ENCODE data around the gene UBALD2. TPM values are rescaled to one million over a fixed set of nuclear protein-coding genes. Genes with fewer than 3 reads are reported as not detected.
"Not testable (repeated sequence)": the region's sequence is repeated elsewhere in the genome, so short reads cannot be mapped to it uniquely, and the experiment has no call there.

The UBALD2 gene
- total and polyA plus RNA-seq, 2 donors (not counting 3 experiments of a cell fraction or from before 2014, with no cell fraction given) = 46.9 to 70.9 TPM

DNA sequence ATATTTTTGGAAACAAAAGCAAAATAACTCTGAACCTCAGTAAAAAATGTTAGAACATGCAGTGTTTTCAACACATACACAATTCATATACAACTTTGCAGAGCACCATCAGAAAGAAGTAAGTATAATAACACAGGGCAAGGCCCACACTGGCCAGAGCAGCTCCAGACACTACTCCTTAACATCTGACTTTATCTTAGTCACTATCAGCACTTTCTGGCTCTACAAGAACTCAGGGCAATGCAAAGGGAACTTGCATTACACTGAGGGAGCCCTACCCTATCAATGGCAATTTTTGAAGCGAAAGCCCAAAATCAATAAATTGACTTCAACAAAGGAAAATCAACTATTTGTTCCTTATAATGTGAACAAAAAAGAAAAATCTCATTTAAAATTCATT lies 41.3 kb upstream of the UBALD2 start:
- Histone ChIP-seq H3K4me3 (replicated peaks in 1 of 3; ENCODE audit: insufficient read depth in 1 of 3, low read depth in 1 of 3, low read length in 3 of 3) (no peak overlapping the region), H3K9me1 (replicated peaks; ENCODE audit: control insufficient read depth, extremely low read depth, insufficient read depth, low read length) (no peaks in the 10 kb centered on the region), H3K9me3 (replicated peaks; ENCODE audit: control insufficient read depth, insufficient read depth, low read length) (no peaks in the 10 kb centered on the region), H3K9ac (replicated peaks; ENCODE audit: extremely low read depth, insufficient read depth, low read length) (no peak overlapping the region), H3K27me3 (ENCODE audit: control insufficient read depth in 2 of 2, insufficient read depth in 2 of 2, low read length in 2 of 2) (peaks cover 3 to 5% of the 10 kb centered on the region in 2 experiments), H2AFZ (ENCODE audit: low read depth, low read length) (no peak overlapping the region), H3K36me3 (ENCODE audit: control insufficient read depth in 2 of 2, extremely low read depth in 1 of 2, insufficient read depth in 2 of 2, low read length in 2 of 2) (no peaks in the 10 kb centered on the region), H3K79me2 (ENCODE audit: control insufficient read depth, insufficient read depth, low read length) (no peaks in the 10 kb centered on the region), H3K27ac (ENCODE audit: insufficient read depth, low read depth, low read length) (no peak overlapping the region), H4K20me1 (replicated peaks; ENCODE audit: control insufficient read depth, extremely low read depth, insufficient read depth, low read length) (no peaks in the 10 kb centered on the region), H3K4me1 (ENCODE audit: control insufficient read depth, extremely low read depth, insufficient read depth, low read length) (no peaks in the 10 kb centered on the region), H3K4me2 (ENCODE audit: insufficient read depth, low read length) (no peak overlapping the region)
- no peak for FAIRE-seq
- intact Hi-C loops (cut with micrococcal nuclease) = no loop called here
- DNase-seq (ENCODE audit: low read depth, low spot score) = no peak
- TF ChIP-seq GATA2 (IDR thresholded peaks at IDR 0.05; ENCODE audit: insufficient read depth, insufficient read length, low read depth, low read length) = no peak
- TF ChIP-seq CTCF (IDR thresholded peaks at IDR 0.05; ENCODE audit: extremely low read depth in 1 of 2, insufficient read depth in 1 of 2, low read depth in 1 of 2, low read length in 2 of 2) = no peak
- no peak for TF ChIP-seq POLR2A (IDR thresholded peaks at IDR 0.05; ENCODE audit: low read depth, low read length)
- TF ChIP-seq MYC (IDR thresholded peaks at IDR 0.05; ENCODE audit: low read depth, low read length) = no peak
- TF ChIP-seq EZH2 (IDR thresholded peaks at IDR 0.05; ENCODE audit: borderline replicate concordance, low read depth, low read length, severe bottlenecking) = no peak
- no peak for TF ChIP-seq POLR2AphosphoS5 (IDR thresholded peaks at IDR 0.05; ENCODE audit: insufficient read depth, low read depth, low read length)
- TF ChIP-seq FOS (IDR thresholded peaks at IDR 0.05; ENCODE audit: borderline replicate concordance, insufficient read depth, low read length) = no peak
- no peak for TF ChIP-seq JUN (IDR thresholded peaks at IDR 0.05; ENCODE audit: borderline replicate concordance, insufficient read depth, insufficient read length, low read depth)
- TF ChIP-seq MAX (IDR thresholded peaks at IDR 0.05; ENCODE audit: insufficient read depth, insufficient read length) = no peak
- ChIA-PET POLR2A (no interaction called here), CTCF (interaction anchor here (0.8 to 1.0 kb wide), 2 partner anchors 12 to 56 kb away, joined by 3 read pairs; no protein-coding TSS in a partner anchor)
- BruUV-seq (replicated peaks) = no TSS peak
- dilution Hi-C loops (cut with MboI; ENCODE audit: extremely low pct_ligation_motif_present, low sequenced_read_pairs) = loop anchor here (25.0 kb wide), 1 partner anchor 213 kb away; no protein-coding TSS in a partner anchor

- H3K36me3 ChIP-seq (ENCODE audit: control insufficient read depth in 2 of 2, extremely low read depth in 1 of 2, insufficient read depth in 2 of 2, low read length in 2 of 2); FAIRE-seq; H3K4me3 ChIP-seq (replicated peaks in 1 of 3; ENCODE audit: insufficient read depth in 1 of 3, low read depth in 1 of 3, low read length in 3 of 3); H3K9ac ChIP-seq (replicated peaks; ENCODE audit: extremely low read depth, insufficient read depth, low read length); H2AFZ ChIP-seq (ENCODE audit: low read depth, low read length); CTCF ChIA-PET; H3K27ac ChIP-seq (ENCODE audit: insufficient read depth, low read depth, low read length); BruUV-seq (replicated peaks); H3K79me2 ChIP-seq (ENCODE audit: control insufficient read depth, insufficient read depth, low read length); DNase-seq (ENCODE audit: low read depth, low spot score); POLR2A ChIA-PET; H3K4me1 ChIP-seq (ENCODE audit: control insufficient read depth, extremely low read depth, insufficient read depth, low read length); H3K9me1 ChIP-seq (replicated peaks; ENCODE audit: control insufficient read depth, extremely low read depth, insufficient read depth, low read length); H3K4me2 ChIP-seq (ENCODE audit: insufficient read depth, low read length); intact Hi-C loops (cut with micrococcal nuclease); H3K9me3 ChIP-seq (replicated peaks; ENCODE audit: control insufficient read depth, insufficient read depth, low read length); H4K20me1 ChIP-seq (replicated peaks; ENCODE audit: control insufficient read depth, extremely low read depth, insufficient read depth, low read length); dilution Hi-C loops (cut with MboI; ENCODE audit: extremely low pct_ligation_motif_present, low sequenced_read_pairs): not testable (repeated sequence)
- peaks cover 18% of the 10 kb centered on the region in 2 experiments for H3K27me3 ChIP-seq (ENCODE audit: control insufficient read depth in 2 of 2, insufficient read depth in 2 of 2, low read length in 2 of 2)
These were observed 39.6 kb upstream of the UBALD2 start for GRCh38 chr17:76225373-76226086.

Data from endothelial cell of umbilical vein (primary cell).